Smooth muscle cell (in vitro differentiated cells): Measurements from ENCODE around the gene FHIT. TPM values are rescaled to one million over a fixed set of nuclear protein-coding genes. Genes with fewer than 3 reads are reported as not detected.

Source experiments
- DNase-seq: peaks from one replicate; lab custom pipeline; 2025; ENCODE audit not compliant: unreplicated experiment; lab: John Stamatoyannopoulos, UW
- H2AFZ ChIP-seq: fragments of 200-600 bp; sonication (generic); 2 replicates; pipeline ENCODE4 v1.6.0; 2016; ENCODE audit warnings: antibody characterized with exemption, low read depth, mild to moderate bottlenecking
- H3F3A ChIP-seq: fragments of 200-600 bp; sonication (generic); 2 replicates; pipeline ENCODE4 v1.6.0; 2017; ENCODE audit warnings: antibody characterized with exemption, low read depth
- H3K27ac ChIP-seq: fragments of 200-600 bp; sonication (generic); 2 replicates; pipeline ENCODE4 v1.5.1; 2016; ENCODE audit warnings: low read depth, mild to moderate bottlenecking
- H3K27me3 ChIP-seq: fragments of 200-600 bp; sonication (generic); 2 replicates; pipeline ENCODE4 v1.6.1; 2016; ENCODE audit warnings: low read depth, mild to moderate bottlenecking
- H3K36me3 ChIP-seq: fragments of 200-600 bp; sonication (generic); 2 replicates; pipeline ENCODE4 v1.5.1; 2016; ENCODE audit warnings: low read depth
- H3K4me1 ChIP-seq: fragments of 200-600 bp; sonication (generic); 2 replicates; pipeline ENCODE4 v1.5.1; 2016; ENCODE audit warnings: low read depth
- H3K4me2 ChIP-seq: fragments of 200-600 bp; sonication (generic); 2 replicates; pipeline ENCODE4 v1.6.0; 2016; ENCODE audit warnings: mild to moderate bottlenecking
- H3K4me3 ChIP-seq: fragments of 200-600 bp; sonication (generic); 2 replicates; pipeline ENCODE4 v1.5.1; 2016; ENCODE audit warnings: mild to moderate bottlenecking
- H3K79me2 ChIP-seq: fragments of 200-600 bp; sonication (generic); 2 replicates; pipeline ENCODE4 v1.6.0; 2016; ENCODE audit warnings: low read depth, mild to moderate bottlenecking
- H3K9ac ChIP-seq: fragments of 200-600 bp; sonication (generic); 2 replicates; pipeline ENCODE4 v1.6.0; 2016; ENCODE audit warnings: low read depth
- H3K9me3 ChIP-seq: fragments of 200-600 bp; sonication (generic); replicated peaks from 2 replicates; pipeline ENCODE4 v1.5.1; 2016; ENCODE audit warnings: low read depth
- H4K20me1 ChIP-seq: fragments of 200-600 bp; sonication (generic); 2 replicates; pipeline ENCODE4 v1.6.0; 2016; ENCODE audit warnings: low read depth
- WGBS: methylation state at CpG from one replicate; pipeline ENCODE4 v1.1.7; 2016; ENCODE audit warnings: low lambda C conversion rate; 5-methylcytosine and 5-hydroxymethylcytosine counted together
- polyA plus RNA-seq: library from polyadenylated mRNA; unstranded; fragments of >200 nt; fragmentation: Nextera tagmentation; extraction: Ambion mirVana; gene quantifications from 2 replicates; pipeline ENCODE4 v1.2.1, GENCODE V29; 2016
- total RNA-seq: library from RNA; depleted of rRNA; stranded (reverse); fragments of >200 nt; gene quantifications from 2 replicates; pipeline ENCODE4 v1.2.3, GENCODE V29; 2014
- TF ChIP-seq, protein P1 (sequence below): fragments of 200-600 bp; sonication (generic); IDR thresholded peaks from 2 replicates; pipeline ENCODE4 v1.5.1; 2017; ENCODE audit warnings: borderline replicate concordance, mild to moderate bottlenecking, antibody characterized with exemption; ENCODE audit not compliant: insufficient read depth, poor library complexity, severe bottlenecking

FHIT gene
- total and polyA plus RNA-seq, 2 experiments from 2014 or later, result 5.9 to 6.7 TPM

DNA sequence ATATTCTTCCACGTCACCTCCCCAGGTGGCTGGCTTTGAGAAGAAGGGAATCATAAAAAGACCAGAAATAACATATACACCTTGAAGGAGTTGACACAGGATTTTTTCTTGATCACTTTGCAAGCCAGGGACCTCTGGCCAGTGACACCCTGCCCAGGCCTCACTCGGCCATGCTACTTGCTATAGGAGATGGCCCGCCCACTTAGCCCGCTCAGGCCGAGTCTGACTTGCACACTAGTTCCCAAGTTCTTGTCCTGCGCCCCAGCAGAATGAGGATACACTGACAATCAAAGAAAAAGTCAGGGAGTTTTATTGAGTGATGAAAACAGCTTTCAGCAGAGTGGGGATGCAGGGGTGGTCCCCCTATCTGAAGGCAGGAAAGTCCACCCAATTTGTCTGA, 1155.3 kb downstream of the FHIT start:
- DNase-seq, result no peak
- Histone ChIP-seq H3K36me3 (no peaks in the 10 kb centered on the region), H3K27ac (no peak overlapping the region), H3K27me3 (no peaks in the 10 kb centered on the region), H3K79me2 (no peaks in the 10 kb centered on the region), H3K4me3 (no peak overlapping the region), H3K4me2 (no peak overlapping the region), H3K9me3 (no peaks in the 10 kb centered on the region), H3K4me1 (peaks cover 3% of the 10 kb centered on the region), H3K9ac (no peak overlapping the region), H4K20me1 (no peaks in the 10 kb centered on the region), H3F3A (no peaks in the 10 kb centered on the region), H2AFZ (no peak overlapping the region)
- 85% methylated on average over 6 of the region's 6 CpGs for WGBS
- TF ChIP-seq, protein P1, sequence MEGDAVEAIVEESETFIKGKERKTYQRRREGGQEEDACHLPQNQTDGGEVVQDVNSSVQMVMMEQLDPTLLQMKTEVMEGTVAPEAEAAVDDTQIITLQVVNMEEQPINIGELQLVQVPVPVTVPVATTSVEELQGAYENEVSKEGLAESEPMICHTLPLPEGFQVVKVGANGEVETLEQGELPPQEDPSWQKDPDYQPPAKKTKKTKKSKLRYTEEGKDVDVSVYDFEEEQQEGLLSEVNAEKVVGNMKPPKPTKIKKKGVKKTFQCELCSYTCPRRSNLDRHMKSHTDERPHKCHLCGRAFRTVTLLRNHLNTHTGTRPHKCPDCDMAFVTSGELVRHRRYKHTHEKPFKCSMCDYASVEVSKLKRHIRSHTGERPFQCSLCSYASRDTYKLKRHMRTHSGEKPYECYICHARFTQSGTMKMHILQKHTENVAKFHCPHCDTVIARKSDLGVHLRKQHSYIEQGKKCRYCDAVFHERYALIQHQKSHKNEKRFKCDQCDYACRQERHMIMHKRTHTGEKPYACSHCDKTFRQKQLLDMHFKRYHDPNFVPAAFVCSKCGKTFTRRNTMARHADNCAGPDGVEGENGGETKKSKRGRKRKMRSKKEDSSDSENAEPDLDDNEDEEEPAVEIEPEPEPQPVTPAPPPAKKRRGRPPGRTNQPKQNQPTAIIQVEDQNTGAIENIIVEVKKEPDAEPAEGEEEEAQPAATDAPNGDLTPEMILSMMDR, result no peak

- WGBS, result 87% methylated on average over 4 of the region's 4 CpGs
- Histone ChIP-seq H3K4me1 (peaks cover 3% of the 10 kb centered on the region), H4K20me1 (no peaks in the 10 kb centered on the region), H3K9me3 (no peaks in the 10 kb centered on the region), H3K79me2 (no peaks in the 10 kb centered on the region), H3K4me3 (no peak overlapping the region), H2AFZ (no peak overlapping the region), H3F3A (no peaks in the 10 kb centered on the region), H3K36me3 (no peaks in the 10 kb centered on the region), H3K27ac (no peak overlapping the region), H3K27me3 (no peaks in the 10 kb centered on the region), H3K4me2 (no peak overlapping the region), H3K9ac (no peak overlapping the region)
- no peak for DNase-seq
- TF ChIP-seq, protein P1, result no peak
These were observed 1155.7 kb downstream of the FHIT start for GRCh38 chr3:60095516-60095915.

DNA sequence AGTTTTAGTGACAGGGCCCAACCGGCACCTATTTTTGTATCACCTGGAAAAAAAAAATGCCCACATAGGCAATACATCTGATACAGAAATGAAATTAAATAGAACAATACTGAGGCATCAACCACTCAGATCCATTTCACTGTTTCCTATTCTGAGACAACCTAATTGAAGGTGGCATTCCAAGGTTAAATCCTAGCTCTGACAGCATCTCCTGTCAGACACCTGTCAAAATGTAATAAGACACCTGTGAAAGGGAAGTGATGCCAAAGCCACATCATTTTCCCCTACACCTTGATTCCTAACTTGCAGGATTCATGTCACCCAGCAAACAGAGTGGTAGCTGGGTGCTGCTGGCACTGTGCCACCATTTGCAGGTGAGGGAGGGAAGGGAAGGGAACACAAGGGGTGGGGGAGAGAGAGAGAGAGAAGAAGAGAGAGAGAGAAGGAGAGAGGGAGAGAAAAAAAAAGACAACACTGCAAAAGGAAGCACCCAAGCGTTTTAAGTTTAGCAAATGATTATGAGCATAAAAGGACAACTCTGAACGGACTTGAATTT, 1156.8 kb downstream of the FHIT start:
- no peaks in the 10 kb centered on the region for H3K36me3 ChIP-seq
- H4K20me1 ChIP-seq, result no peaks in the 10 kb centered on the region
- H3K79me2 ChIP-seq, result no peaks in the 10 kb centered on the region
- no peak overlapping the region for H3K27ac ChIP-seq
- H3K4me1 ChIP-seq, result peaks cover 3% of the 10 kb centered on the region
- no peak overlapping the region for H3K4me2 ChIP-seq
- H3F3A ChIP-seq, result no peaks in the 10 kb centered on the region
- no peaks in the 10 kb centered on the region for H3K9me3 ChIP-seq
- H3K9ac ChIP-seq, result no peak overlapping the region
- TF ChIP-seq, protein P1, result no peak
- 88% methylated on average over 3 of the region's 3 CpGs for WGBS
- DNase-seq, result no peak
- H3K27me3 ChIP-seq, result no peaks in the 10 kb centered on the region
- no peak overlapping the region for H2AFZ ChIP-seq
- H3K4me3 ChIP-seq, result no peak overlapping the region

GRCh38 chr3:60090548-60090947, 1160.7 kb downstream of the FHIT start:
- Histone ChIP-seq H3K4me2 (no peak overlapping the region), H3K4me3 (no peak overlapping the region), H3K79me2 (no peaks in the 10 kb centered on the region), H3F3A (no peaks in the 10 kb centered on the region), H3K36me3 (no peaks in the 10 kb centered on the region), H4K20me1 (no peaks in the 10 kb centered on the region), H2AFZ (no peak overlapping the region), H3K4me1 (no peaks in the 10 kb centered on the region), H3K9ac (no peak overlapping the region), H3K27ac (no peak overlapping the region), H3K9me3 (no peaks in the 10 kb centered on the region), H3K27me3 (no peaks in the 10 kb centered on the region)
- TF ChIP-seq, protein P1, result no peak
- DNase-seq, result no peak
- WGBS, result 89% methylated on average over 3 of the region's 3 CpGs
